GM12874 (cell line): ENCODE measurements around the gene OR52E5.

ENCODE experiments used
- TF ChIP-seq, protein P1 (sequence below): IDR thresholded peaks from 2 replicates; pipeline ENCODE4 v1.5.1; 2011; ENCODE audit warnings: low read depth, mild to moderate bottlenecking, control low read depth, low read length, moderate library complexity; ENCODE audit not compliant: insufficient read depth

The OR52E5 gene

GRCh38 chr11:5880329-5880728 is 12.7 kb upstream of the OR52E5 start, which contains the start of gene OR52E4:
OR52E4 (plus strand) TSS chr11:5880629; CDS start chr11:5884293, 3,664 bp downstream.
- TF ChIP-seq, protein P1, sequence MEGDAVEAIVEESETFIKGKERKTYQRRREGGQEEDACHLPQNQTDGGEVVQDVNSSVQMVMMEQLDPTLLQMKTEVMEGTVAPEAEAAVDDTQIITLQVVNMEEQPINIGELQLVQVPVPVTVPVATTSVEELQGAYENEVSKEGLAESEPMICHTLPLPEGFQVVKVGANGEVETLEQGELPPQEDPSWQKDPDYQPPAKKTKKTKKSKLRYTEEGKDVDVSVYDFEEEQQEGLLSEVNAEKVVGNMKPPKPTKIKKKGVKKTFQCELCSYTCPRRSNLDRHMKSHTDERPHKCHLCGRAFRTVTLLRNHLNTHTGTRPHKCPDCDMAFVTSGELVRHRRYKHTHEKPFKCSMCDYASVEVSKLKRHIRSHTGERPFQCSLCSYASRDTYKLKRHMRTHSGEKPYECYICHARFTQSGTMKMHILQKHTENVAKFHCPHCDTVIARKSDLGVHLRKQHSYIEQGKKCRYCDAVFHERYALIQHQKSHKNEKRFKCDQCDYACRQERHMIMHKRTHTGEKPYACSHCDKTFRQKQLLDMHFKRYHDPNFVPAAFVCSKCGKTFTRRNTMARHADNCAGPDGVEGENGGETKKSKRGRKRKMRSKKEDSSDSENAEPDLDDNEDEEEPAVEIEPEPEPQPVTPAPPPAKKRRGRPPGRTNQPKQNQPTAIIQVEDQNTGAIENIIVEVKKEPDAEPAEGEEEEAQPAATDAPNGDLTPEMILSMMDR = no peak

- TF ChIP-seq, protein P1 = no peak
These were observed 11.3 kb upstream of the OR52E5 start for GRCh38 chr11:5881756-5882155.

GRCh38 chr11:5887172-5887571 is 5.8 kb upstream of the OR52E5 start:
- TF ChIP-seq, protein P1 = no peak

- TF ChIP-seq, protein P1 = no peak
These were observed 5.3 kb upstream of the OR52E5 start for GRCh38 chr11:5887661-5888060.

GRCh38 chr11:5891216-5891800 is 1.7 kb upstream of the OR52E5 start:
- TF ChIP-seq, protein P1 = no peak; the same call in 1 of the 2 replicates

GRCh38 chr11:5899534-5899933 is 6.5 kb downstream of the OR52E5 start:
- TF ChIP-seq, protein P1 = no peak

- TF ChIP-seq, protein P1 = no peak
These were observed 17.5 kb downstream of the OR52E5 start for GRCh38 chr11:5910540-5910939.
